GM12873 (cell line): ENCODE measurements around the gene SERPINA12.

ENCODE experiments used
- TF ChIP-seq, protein P1 (sequence below): IDR thresholded peaks from 2 replicates; pipeline ENCODE4 v1.5.1; 2012; ENCODE audit warnings: low read depth, mild to moderate bottlenecking, moderate library complexity, low read length, control low read depth; ENCODE audit not compliant: insufficient read depth; ENCODE audit errors: missing control alignments

SERPINA12 gene

DNA sequence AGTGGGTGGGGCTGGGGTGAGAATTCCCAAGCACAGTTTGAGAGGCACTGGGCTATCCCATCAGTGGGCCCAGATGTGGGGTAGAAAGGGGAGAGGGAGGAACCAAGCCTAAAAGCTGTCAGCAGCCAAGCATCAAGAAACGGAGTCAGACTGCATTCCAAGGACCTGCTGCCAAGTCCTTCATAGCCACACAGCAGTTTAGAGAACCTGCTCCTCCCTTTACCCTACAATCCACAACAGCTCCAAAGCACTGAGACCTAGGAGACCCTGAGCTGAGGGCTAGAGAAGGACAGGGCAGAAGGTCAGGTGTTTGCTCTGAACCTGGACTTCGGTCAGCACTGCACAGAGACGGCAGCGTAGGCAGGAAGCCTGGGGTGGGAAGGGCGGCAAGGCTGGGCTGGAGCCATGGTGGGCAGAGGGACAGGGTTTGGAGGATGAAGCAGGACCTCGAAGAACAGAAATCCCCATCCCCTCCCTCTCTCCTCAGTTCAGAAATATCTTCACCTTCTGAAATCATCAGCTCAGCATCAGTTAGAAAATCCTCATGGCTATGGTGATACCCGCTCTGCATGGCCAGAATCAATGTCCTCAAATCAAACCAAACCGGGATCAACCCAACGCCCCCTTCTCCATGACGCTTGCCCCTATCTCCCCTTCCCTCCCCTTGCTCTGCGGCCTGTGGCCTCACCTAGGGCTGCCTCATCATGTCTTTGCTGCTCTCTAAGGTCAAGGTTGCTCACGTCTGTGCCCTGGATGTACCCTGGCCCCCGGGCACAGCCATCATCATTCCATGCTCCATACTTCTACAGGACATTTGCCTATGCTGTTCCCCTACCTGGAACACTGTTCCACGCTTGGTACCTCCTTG is 39.1 kb upstream of the SERPINA12 start:
- TF ChIP-seq, protein P1, sequence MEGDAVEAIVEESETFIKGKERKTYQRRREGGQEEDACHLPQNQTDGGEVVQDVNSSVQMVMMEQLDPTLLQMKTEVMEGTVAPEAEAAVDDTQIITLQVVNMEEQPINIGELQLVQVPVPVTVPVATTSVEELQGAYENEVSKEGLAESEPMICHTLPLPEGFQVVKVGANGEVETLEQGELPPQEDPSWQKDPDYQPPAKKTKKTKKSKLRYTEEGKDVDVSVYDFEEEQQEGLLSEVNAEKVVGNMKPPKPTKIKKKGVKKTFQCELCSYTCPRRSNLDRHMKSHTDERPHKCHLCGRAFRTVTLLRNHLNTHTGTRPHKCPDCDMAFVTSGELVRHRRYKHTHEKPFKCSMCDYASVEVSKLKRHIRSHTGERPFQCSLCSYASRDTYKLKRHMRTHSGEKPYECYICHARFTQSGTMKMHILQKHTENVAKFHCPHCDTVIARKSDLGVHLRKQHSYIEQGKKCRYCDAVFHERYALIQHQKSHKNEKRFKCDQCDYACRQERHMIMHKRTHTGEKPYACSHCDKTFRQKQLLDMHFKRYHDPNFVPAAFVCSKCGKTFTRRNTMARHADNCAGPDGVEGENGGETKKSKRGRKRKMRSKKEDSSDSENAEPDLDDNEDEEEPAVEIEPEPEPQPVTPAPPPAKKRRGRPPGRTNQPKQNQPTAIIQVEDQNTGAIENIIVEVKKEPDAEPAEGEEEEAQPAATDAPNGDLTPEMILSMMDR, result no peak

DNA sequence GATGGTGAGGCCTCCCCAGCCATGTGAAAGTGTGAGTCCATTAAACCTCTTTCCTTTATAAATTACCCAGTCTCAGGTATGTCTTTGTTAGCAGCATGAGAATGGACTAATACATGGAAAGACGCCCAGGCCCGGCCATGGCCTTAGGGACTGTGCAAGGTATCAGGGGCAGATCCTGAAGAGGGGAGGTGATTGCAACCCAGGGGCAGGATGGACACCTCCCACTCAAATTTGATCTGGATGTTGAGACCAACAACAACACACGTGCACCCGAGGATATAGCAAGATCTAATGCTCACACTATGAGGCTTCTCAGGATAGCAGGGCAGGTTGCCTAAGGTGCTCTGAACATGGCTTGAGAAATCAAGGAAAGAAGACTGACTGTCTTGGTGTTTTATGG is 38.5 kb upstream of the SERPINA12 start:
- TF ChIP-seq, protein P1, result no peak

DNA sequence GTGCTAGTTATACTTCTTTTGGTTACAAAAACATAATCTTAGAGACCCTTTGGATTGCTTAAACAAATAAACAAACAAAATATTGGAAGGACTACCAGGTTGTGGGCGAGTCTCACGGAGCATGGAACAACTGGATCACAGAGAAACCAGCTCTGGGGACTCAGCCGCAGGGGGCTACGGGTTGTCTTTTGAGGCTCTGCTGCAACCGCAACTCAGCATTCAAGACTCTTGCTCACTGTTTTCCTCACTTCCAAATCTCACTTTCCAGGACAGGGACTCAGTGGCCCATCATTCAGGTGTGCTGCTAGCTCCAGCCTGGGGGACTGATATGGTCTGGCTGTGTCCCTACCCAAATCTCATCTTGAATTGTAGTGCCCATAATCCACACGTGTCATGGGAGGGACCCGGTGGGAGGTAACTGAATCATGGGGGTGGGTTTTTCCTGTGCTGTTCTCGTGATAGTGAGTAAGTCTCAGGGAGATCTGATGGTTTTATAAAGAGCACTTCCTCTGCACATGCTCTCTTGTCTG is 37.9 kb upstream of the SERPINA12 start:
- TF ChIP-seq, protein P1, result no peak

DNA sequence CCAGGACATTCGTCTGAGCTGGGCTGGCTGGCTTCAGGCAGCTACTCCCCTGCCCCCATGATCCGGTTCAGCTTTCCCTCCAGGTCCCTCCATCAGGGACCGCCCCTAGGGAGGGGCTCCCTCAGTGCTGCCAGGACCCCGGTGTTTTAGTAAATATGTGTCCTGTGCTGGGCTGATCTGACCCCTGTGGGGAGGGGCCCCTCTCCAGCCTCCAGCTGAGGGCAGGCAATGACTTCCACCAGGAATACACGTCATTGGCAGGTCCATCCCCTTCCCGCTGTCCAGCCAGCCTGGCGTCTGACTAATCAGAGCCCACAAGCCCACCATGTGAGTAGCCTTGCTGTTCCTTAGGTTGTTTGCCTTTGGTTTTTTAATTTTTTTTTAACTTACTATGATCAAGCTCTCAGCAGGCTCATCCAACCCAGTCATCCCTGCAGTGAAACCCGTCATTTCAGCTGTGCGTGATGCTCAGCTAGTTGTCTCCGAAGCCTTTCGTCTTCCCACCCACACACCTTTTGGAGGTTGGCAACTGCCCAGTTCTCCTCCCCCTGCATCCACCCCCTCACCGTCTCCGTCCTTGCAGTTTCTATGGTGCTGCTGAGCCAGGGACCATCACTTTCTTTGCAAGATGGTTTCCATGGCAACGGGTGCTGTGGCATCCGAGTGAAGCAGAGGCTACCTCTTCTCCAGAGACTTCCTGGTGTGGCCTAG is 36.0 kb upstream of the SERPINA12 start:
- TF ChIP-seq, protein P1, result no peak

DNA sequence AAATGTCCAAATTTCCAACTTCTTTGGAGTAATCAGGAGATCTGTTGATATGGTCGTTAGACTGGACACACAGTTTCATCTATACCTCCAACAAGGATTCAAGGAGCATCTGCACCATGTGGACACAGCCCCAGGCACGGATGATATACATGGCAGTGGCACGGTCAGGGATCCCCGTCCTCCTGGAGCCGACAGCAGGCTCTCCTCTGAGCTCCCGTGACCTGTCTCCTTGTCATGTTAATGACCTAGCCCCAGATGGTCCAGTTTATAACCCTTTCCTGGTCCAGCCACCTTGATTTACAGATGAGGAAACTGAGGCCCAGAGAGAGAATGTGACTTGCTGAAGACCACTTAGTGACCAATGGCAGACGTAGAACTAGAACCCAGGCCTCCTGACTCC is 35.5 kb upstream of the SERPINA12 start:
- TF ChIP-seq, protein P1, result no peak

DNA sequence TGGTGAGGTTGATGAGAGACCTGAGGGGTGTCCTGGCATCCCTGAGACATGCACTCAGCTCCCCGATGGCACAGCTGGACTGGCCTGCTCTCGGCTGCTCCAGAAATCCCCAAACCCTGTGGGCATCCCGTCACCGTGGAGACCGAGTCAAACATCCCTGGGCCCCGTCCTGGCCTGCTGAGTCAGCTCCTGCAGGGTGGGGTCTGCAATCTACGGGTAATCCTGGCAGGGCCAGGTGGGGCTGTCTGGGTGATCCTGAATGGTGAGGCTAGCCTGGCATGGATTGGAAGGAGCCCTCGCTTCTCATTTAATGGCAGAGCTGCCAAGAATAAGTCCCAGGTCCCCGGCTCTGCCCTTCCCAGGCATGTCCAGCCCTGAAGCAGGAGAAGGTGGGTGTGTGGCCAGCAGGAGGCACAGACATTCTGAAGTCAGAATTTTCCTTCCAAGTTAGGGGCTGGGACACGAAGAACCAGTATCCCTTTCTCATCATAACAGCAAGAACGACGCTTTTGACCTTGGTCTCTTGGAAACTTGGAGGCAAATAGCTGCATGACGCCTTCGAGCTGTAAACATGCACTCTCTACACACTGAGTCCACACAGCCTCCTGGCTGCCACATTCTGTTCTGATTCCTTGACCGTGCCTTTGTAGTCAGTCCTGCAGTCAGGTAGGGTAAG is 34.3 kb upstream of the SERPINA12 start:
- TF ChIP-seq, protein P1, result no peak
